Measurements from ENCODE around the gene NPEPPS.

- TF ChIP-seq EZH2 (IDR thresholded peaks at IDR 0.05; ENCODE audit: borderline replicate concordance): no peak
- TF ChIP-seq CTCF (IDR thresholded peaks at IDR 0.05; ENCODE audit: poor library complexity): no peak
- no peak for TF ChIP-seq EZH2phosphoT487 (IDR thresholded peaks at IDR 0.05; ENCODE audit: low read depth, severe bottlenecking, unreplicated experiment)
These were observed 98.9 kb downstream of the NPEPPS start for GRCh38 chr17:47629826-47630225.
